ENCODE results near the gene BBC3. TPM values are rescaled to one million over a fixed set of nuclear protein-coding genes. Genes with fewer than 3 reads are reported as not detected.
"Not testable (repeated sequence)": the region's sequence is repeated elsewhere in the genome, so short reads cannot be mapped to it uniquely, and the experiment has no call there.

Gene BBC3
- total and polyA plus RNA-seq, 8 donors, result 5.5 to 19.4 (median 9.2) TPM

- peaks cover 6 to 13% (median 8%) of the 10 kb centered on the region in 3 donors for H3K4me1 ChIP-seq
- TF ChIP-seq, protein P1, sequence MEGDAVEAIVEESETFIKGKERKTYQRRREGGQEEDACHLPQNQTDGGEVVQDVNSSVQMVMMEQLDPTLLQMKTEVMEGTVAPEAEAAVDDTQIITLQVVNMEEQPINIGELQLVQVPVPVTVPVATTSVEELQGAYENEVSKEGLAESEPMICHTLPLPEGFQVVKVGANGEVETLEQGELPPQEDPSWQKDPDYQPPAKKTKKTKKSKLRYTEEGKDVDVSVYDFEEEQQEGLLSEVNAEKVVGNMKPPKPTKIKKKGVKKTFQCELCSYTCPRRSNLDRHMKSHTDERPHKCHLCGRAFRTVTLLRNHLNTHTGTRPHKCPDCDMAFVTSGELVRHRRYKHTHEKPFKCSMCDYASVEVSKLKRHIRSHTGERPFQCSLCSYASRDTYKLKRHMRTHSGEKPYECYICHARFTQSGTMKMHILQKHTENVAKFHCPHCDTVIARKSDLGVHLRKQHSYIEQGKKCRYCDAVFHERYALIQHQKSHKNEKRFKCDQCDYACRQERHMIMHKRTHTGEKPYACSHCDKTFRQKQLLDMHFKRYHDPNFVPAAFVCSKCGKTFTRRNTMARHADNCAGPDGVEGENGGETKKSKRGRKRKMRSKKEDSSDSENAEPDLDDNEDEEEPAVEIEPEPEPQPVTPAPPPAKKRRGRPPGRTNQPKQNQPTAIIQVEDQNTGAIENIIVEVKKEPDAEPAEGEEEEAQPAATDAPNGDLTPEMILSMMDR (IDR thresholded peaks at IDR 0.05), result no peak
- H3K36me3 ChIP-seq, result peaks cover 0 to 40% (median 25%) of the 10 kb centered on the region in 3 donors
- no peak overlapping the region for H3K27ac ChIP-seq
- no peak for ATAC-seq
- H3K9me3 ChIP-seq, result no peaks in the 10 kb centered on the region
- peak in 3 of 6 donors; percentile 54 to 78 (median 64) for DNase-seq
- FAIRE-seq, result no peak
- no peaks in the 10 kb centered on the region for H3K27me3 ChIP-seq
- 84 to 87% methylated on average over 30 of the region's 30 CpGs for WGBS, 2 donors
- intact Hi-C loops (cut with DNase I), result no loop called here
- no peak overlapping the region for H3K4me3 ChIP-seq
Observed at GRCh38 chr19:47264629-47265028, 33.6 kb upstream of the BBC3 start.

DNA sequence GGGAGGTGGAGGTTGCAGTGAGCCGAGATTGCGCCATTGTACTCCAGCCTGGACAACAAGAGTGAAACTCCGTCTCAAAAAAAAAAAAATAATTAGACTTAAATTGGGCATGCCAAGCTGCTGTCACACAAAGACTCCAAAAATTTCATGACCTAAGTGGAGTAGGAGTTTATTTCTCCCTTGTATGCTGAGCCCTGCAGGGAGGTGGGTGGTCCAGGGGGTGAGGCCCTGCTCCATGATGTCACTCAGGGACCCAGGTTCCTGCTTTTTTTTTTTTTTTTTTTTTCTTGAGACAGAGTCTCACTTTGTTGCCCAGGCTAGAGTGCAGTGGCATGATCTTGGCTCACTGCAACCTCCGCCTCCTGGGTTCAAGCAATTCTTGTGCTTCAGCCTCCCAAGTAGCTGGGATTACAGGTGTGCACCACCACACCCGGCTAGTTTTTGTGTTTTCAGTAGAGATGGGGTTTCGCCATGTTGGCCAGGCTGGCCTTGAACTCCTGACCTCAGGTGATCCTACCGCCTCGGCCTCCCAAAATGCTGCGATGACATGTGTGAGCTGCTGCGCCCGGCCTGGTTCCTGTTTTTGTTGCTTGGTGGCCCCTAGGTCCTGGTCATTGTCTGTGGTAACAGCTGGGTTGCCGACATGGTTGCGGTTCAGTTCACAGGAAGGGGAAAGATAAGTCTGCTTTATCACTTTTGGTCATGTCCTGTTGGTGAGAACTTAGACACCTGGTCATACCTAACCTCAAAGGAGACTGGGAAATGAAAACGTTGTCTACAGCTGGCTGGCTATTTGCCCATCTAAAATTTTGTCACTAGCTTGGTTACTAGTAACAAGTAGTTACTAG is 31.2 kb upstream of the BBC3 start:
- intact Hi-C loops (cut with DNase I); H3K9me3 ChIP-seq; H3K27me3 ChIP-seq; H3K4me3 ChIP-seq; FAIRE-seq: not testable (repeated sequence)
- ATAC-seq (peak; percentile 45 to 75 (median 59)), DNase-seq (peak in 5 of 6 donors; percentile 69 to 87 (median 81))
- Histone ChIP-seq H3K36me3 (peaks cover 0 to 30% (median 30%) of the 10 kb centered on the region in 3 donors), H3K27ac (peak overlapping the region; percentile 52 to 81 (median 69)), H3K4me1 (peaks cover 8 to 24% (median 21%) of the 10 kb centered on the region in 3 donors)
- WGBS, 2 donors, result 38 to 39% methylated on average over 14 of the region's 14 CpGs

GRCh38 chr19:47260476-47260875 is 29.5 kb upstream of the BBC3 start:
- H3K27ac ChIP-seq, result peak overlapping the region in 3 of 4 donors; percentile 45 to 47 (median 46)
- peaks cover 8 to 24% (median 24%) of the 10 kb centered on the region in 3 donors for H3K4me1 ChIP-seq
- H3K36me3 ChIP-seq, result peaks cover 0 to 20% (median 16%) of the 10 kb centered on the region in 3 donors
- no peaks in the 10 kb centered on the region for H3K9me3 ChIP-seq
- peak overlapping the region in 3 of 4 donors; percentile 14 to 51 (median 44) for H3K4me3 ChIP-seq
- WGBS, 2 donors, result 41 to 45% methylated on average over 17 of the region's 17 CpGs
- ATAC-seq (no peak), FAIRE-seq (no peak), DNase-seq (peak in 3 of 6 donors; percentile 63 to 79 (median 72))
- no peaks in the 10 kb centered on the region for H3K27me3 ChIP-seq
- TF ChIP-seq, protein P1 (IDR thresholded peaks at IDR 0.05), result no peak
- intact Hi-C loops (cut with DNase I), result no loop called here

- FAIRE-seq (no peak), DNase-seq (peak in 1 of 6 donors; percentile 44), ATAC-seq (no peak)
- TF ChIP-seq, protein P1 (IDR thresholded peaks at IDR 0.05), result no peak
- Histone ChIP-seq H3K36me3 (peaks cover 0 to 11% (median 2%) of the 10 kb centered on the region in 3 donors), H3K27ac (peak overlapping the region in 3 of 4 donors; percentile 3 to 94 (median 84)), H3K9me3 (no peaks in the 10 kb centered on the region), H3K4me3 (peak overlapping the region in 2 of 4 donors; percentile 44 to 51), H3K4me1 (peaks cover 8 to 24% (median 24%) of the 10 kb centered on the region in 3 donors), H3K27me3 (no peaks in the 10 kb centered on the region)
- 59% methylated on average over 6 of the region's 6 CpGs for WGBS, 2 donors
- intact Hi-C loops (cut with DNase I), result no loop called here
Observed at GRCh38 chr19:47258895-47259555, 28.0 kb upstream of the BBC3 start.

GRCh38 chr19:47258434-47258833 is 27.4 kb upstream of the BBC3 start:
- H3K27ac ChIP-seq, result peak overlapping the region; percentile 3 to 94 (median 86)

More at GRCh38 chr19:47258434-47258833, 27.4 kb upstream of the BBC3 start:
- Histone ChIP-seq H3K27me3 (no peaks in the 10 kb centered on the region), H3K4me3 (peak overlapping the region in 3 of 4 donors; percentile 16 to 51 (median 44)), H3K36me3 (peaks cover 0 to 11% (median 0%) of the 10 kb centered on the region in 3 donors), H3K4me1 (peaks cover 6 to 24% (median 24%) of the 10 kb centered on the region in 3 donors), H3K9me3 (no peaks in the 10 kb centered on the region)
- ATAC-seq, result no peak
- no peak for DNase-seq
- TF ChIP-seq, protein P1 (IDR thresholded peaks at IDR 0.05), result no peak
- no peak for FAIRE-seq
- WGBS, 2 donors, result 48 to 59% methylated on average over 9 of the region's 9 CpGs
- intact Hi-C loops (cut with DNase I), result no loop called here

Data from pancreas (tissue), 10 donors.